Stimulated activated CD8-positive, alpha-beta memory T cell treated with anti-CD3 and anti-CD28 coated beads, Interleukin-7, amount 100 ng/mL, for 48 hours (primary cell): Measurements from ENCODE around the gene GPATCH2.
"Not testable (repeated sequence)": the region's sequence is repeated elsewhere in the genome, so short reads cannot be mapped to it uniquely, and the experiment has no call there.

Experiments
- DNase-seq, 2 donors: peaks; one replicate each; pipeline ENCODE4 v3.0.0-alpha.2; 2020; ENCODE audit warnings: low read depth in 1 of 2; ENCODE audit errors: extremely low read depth in 1 of 2

Gene GPATCH2

DNA sequence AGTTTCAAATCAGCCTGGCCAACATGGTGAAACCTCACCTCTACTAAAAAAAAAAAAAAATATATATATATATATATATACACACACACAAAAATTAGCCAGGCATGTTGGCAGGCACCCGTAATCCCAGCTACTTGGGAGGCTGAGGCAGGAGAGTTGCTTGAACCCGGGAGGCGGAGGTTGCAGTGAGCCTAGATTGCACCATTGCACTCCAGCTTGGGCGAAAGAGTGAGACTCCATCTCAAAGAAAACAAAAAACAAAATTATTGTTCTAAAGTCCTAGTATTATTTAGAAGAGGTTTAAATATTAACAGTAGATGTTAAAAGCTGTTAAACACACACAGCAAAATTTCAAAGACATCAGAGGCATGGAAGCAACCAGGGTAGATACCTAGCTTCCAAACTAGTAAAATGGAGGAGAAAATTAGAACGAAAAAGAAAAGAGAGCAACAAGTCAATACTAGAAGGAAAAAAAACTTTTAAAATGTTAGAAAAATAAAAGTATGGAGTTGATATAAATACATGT lies 46.5 kb downstream of the GPATCH2 start:
- DNase-seq: not testable (repeated sequence)

- DNase-seq: no peak
Measured at GRCh38 chr1:217577336-217577735, 53.6 kb downstream of the GPATCH2 start.

- DNase-seq: no peak
Measured at GRCh38 chr1:217574265-217574949, 56.5 kb downstream of the GPATCH2 start.

DNA sequence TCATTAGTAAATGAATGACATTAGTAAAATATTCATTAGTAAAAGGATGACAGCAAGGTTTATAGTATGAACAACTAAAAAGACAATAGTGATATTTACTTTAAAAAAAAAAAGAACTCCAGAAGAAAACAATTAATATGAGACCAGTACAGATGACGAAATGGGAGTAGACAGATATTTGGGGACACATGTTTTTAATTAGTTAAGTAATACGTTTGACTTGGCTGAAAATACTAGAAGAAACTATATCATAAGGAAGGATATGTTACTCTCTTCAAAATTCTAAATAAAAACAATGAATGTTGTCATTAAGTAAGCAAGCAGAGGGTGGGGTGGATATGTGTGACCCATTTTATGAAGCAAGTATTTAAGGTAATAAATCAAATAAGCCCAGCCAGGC lies 61.9 kb downstream of the GPATCH2 start:
- no peak for DNase-seq

GRCh38 chr1:217568200-217568599 lies 62.7 kb downstream of the GPATCH2 start:
- no peak for DNase-seq

DNA sequence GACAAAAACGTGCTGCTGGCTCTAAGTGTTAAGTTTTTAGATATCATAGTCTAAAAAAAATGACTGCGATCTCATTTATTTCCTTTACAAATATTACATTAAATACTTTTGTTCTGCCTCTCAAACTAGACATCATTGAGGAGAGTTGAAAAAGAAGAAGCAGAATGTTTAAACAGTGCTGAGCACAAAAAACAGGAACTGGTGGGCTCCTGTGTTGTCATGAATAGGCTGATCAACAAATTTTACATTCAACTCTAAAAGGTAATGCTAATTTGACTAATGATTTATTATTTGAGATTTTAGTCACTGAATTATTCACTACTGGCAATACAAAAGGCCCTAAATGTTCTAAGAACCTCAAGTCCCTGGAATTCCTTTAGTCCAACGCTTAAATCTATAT lies 66.1 kb downstream of the GPATCH2 start:
- DNase-seq: no peak

DNA sequence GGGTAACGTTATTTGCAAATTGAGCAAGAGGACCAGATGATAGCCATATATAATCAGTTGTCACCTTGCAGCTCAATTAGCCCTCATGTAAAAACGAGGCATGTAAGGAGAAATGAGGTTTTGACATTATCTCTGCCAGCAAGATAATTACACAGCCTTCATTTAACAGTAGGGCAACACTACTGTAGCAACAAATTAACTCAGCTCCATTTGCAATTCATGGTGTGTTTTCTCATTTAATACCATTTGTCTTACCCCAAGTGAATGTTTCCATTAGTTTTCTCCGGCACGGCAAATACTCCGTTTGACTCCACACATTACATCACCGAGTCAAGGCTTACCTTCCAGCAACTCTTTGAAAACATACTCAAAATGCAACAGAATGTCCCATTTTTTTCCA lies 66.7 kb downstream of the GPATCH2 start:
- DNase-seq: no peak

- DNase-seq: no peak
Measured at GRCh38 chr1:217563179-217563578, 67.7 kb downstream of the GPATCH2 start.

GRCh38 chr1:217562229-217562878 lies 68.5 kb downstream of the GPATCH2 start:
- DNase-seq: no peak

GRCh38 chr1:217561446-217561845 lies 69.4 kb downstream of the GPATCH2 start:
- DNase-seq: no peak

- DNase-seq: no peak
Measured at GRCh38 chr1:217554849-217555248, 76.0 kb downstream of the GPATCH2 start.

- DNase-seq: no peak
Measured at GRCh38 chr1:217553949-217554509, 76.9 kb downstream of the GPATCH2 start.

- DNase-seq: no peak
Measured at GRCh38 chr1:217552339-217552951, 78.4 kb downstream of the GPATCH2 start.

DNA sequence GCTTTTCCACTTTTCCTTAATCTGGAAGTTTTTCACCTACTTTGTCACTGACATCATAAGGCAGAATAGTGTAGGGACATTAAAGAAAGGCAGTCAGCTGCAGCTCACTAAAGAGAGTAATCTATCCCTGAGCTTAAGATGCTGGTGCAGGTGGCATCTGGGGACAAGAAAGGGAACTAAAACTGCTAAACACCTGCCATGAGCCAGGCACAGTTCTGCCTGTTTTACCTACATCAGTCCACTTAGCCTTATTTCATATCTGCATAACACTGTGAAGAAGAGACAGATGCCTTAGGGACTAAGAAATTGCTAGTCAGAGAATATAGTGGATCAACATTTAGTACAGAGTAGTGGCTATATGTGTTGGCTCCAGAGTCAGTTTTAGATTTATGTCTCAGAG lies 88.1 kb downstream of the GPATCH2 start:
- DNase-seq: no peak

GRCh38 chr1:217542136-217542777 lies 88.6 kb downstream of the GPATCH2 start:
- no peak for DNase-seq

- DNase-seq: no peak
Measured at GRCh38 chr1:217540321-217540720, 90.6 kb downstream of the GPATCH2 start.

- DNase-seq: no peak
Measured at GRCh38 chr1:217539510-217539909, 91.4 kb downstream of the GPATCH2 start.

GRCh38 chr1:217535601-217536377 lies 95.1 kb downstream of the GPATCH2 start:
- no peak for DNase-seq

GRCh38 chr1:217534566-217534965 lies 96.3 kb downstream of the GPATCH2 start:
- no peak for DNase-seq

DNA sequence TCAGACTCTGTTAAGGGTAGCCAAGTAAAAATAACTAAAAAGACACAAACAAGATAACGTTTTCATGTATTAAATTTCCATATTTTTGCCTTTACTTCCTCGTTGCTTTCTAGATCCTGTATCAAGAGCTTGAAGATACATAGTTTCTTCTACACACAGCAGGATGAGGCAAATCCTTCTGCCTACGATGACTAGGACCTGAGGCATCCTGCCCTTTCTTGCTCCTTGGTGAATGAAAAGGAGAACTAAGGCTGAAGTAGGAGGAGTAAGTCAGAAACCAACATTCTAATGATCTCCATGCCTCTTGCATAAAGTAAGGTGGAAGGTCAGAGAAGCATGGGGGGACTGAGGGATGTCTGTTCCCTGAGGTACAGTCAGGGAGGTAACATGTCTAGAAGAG lies 102.6 kb downstream of the GPATCH2 start:
- DNase-seq: no peak
